ENCODE results near the gene GJB5.

DNA sequence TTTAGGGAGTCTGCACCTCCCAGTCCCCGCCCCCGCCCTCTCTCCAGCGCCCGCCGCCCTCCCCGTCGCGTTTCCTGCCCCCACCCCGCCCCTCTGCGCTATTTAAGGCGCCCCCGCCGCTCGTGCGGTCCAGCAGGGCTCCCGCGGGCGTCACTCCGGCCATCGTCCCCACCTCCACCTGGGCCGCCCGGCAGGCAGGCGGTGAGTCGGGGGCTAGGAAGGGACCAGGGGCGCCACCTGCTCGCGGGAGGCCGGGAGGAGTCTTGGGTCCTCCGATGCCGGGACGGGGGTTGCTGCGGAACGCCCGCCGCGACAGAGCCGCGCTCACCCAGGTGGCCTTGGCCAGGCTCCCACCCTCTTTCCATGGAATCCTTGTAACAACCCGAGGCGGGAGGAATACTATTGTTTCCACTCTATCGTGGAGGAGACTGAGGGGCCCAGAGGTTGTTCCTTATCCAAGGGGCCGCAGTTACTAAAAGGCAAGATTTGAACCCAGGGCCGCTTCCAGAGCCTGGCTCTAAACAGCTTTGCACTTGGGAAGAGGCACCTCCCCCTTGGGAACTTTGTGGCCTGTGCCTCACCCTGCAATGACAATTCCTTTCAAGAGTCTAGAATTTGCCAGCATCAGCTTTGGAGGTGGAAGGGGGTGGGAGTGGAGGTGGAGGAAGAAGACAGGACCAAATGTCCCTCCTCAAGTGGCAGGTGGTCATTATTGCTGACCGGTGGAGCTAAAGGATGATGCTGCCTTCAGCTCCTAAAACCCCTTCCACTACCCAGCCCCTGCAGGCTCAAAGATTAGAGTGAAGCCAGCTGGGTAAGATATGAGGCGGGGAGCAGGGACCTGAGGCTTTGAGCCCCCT is 38.3 kb downstream of the GJB5 start, which contains the start of gene GJA4:
- TF ChIP-seq USF2 (IDR thresholded peaks at IDR 0.05; ENCODE audit: low read length): no peak
- TF ChIP-seq, protein P1, sequence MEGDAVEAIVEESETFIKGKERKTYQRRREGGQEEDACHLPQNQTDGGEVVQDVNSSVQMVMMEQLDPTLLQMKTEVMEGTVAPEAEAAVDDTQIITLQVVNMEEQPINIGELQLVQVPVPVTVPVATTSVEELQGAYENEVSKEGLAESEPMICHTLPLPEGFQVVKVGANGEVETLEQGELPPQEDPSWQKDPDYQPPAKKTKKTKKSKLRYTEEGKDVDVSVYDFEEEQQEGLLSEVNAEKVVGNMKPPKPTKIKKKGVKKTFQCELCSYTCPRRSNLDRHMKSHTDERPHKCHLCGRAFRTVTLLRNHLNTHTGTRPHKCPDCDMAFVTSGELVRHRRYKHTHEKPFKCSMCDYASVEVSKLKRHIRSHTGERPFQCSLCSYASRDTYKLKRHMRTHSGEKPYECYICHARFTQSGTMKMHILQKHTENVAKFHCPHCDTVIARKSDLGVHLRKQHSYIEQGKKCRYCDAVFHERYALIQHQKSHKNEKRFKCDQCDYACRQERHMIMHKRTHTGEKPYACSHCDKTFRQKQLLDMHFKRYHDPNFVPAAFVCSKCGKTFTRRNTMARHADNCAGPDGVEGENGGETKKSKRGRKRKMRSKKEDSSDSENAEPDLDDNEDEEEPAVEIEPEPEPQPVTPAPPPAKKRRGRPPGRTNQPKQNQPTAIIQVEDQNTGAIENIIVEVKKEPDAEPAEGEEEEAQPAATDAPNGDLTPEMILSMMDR (IDR thresholded peaks at IDR 0.05; ENCODE audit: control extremely low read depth in 1 of 3, insufficient read depth in 1 of 3, low read depth in 1 of 3, low read length in 3 of 3): no peak
- no peak for TF ChIP-seq RXRA (IDR thresholded peaks at IDR 0.05; ENCODE audit: insufficient read depth, low read depth, low read length)
- no peak for TF ChIP-seq SP2 (IDR thresholded peaks at IDR 0.05; ENCODE audit: low read length)
- TF ChIP-seq RAD21 (IDR thresholded peaks at IDR 0.05 in 1 of 2, conservative IDR thresholded peaks at IDR 0.05 in 1 of 2; ENCODE audit: low read depth in 2 of 2, low read length in 2 of 2): no peak
- TF ChIP-seq SP1 (IDR thresholded peaks at IDR 0.05; ENCODE audit: low read depth, low read length): no peak
- no peak for TF ChIP-seq ASH2L (IDR thresholded peaks at IDR 0.05; ENCODE audit: low read length)
- TF ChIP-seq POLR2A (IDR thresholded peaks at IDR 0.05; ENCODE audit: control extremely low read depth in 1 of 2, low read depth in 2 of 2, low read length in 2 of 2): no peak
- no peak for TF ChIP-seq CEBPB (IDR thresholded peaks at IDR 0.05; ENCODE audit: low read depth, low read length)
- no peak for TF ChIP-seq CBX8 (IDR thresholded peaks at IDR 0.05; ENCODE audit: borderline replicate concordance, low read depth, low read length)
- no peak for TF ChIP-seq SRF (IDR thresholded peaks at IDR 0.05; ENCODE audit: low read depth, low read length)
- TF ChIP-seq E2F6 (IDR thresholded peaks at IDR 0.05): no peak
- TF ChIP-seq FOSL1 (IDR thresholded peaks at IDR 0.05; ENCODE audit: insufficient read depth, low read depth, low read length): no peak

Measured in H1 (cell line).